Mammary epithelial cell (primary cell): ENCODE results near the gene EP400.

Experiments
- CTCF ChIP-seq, 2 donors: IDR thresholded peaks in 1 of 2; conservative IDR thresholded peaks in 1 of 2; 2 replicates each; pipeline ENCODE4 v1.5.1; 2011 to 2012; ENCODE audit warnings: inconsistent platforms in 2 of 2, low read length in 2 of 2, mild to moderate bottlenecking in 2 of 2, control low read depth in 1 of 2, low read depth in 1 of 2; ENCODE audit not compliant: insufficient read depth in 1 of 2; ENCODE audit errors: extremely low read depth in 1 of 2
- EZH2 ChIP-seq: IDR thresholded peaks from 2 replicates; pipeline ENCODE4 v1.6.1; 2012; ENCODE audit warnings: low read length, inconsistent platforms, borderline replicate concordance

- no peak for TF ChIP-seq CTCF (conservative IDR thresholded peaks at IDR 0.05 in 1 of 2, IDR thresholded peaks at IDR 0.05 in 1 of 2; ENCODE audit: extremely low read depth in 1 of 2, insufficient read depth in 1 of 2, low read depth in 1 of 2, low read length in 2 of 2)
- TF ChIP-seq EZH2, result no peak
Observed at GRCh38 chr12:132106921-132107320, 157.2 kb downstream of the EP400 start.
